Stomach (tissue), 4 donors: ENCODE measurements around the gene GRAMD1B.
"Not testable (repeated sequence)": the region's sequence is repeated elsewhere in the genome, so short reads cannot be mapped to it uniquely, and the experiment has no call there.

ENCODE experiments used
- POLR2A ChIP-seq, 4 donors: fragments of 450-650 bp; IDR thresholded peaks; one replicate each; pipeline ENCODE4 v1.6.1; 2016; ENCODE audit warnings: antibody characterized with exemption in 4 of 4, control low read depth in 2 of 4, mild to moderate bottlenecking in 1 of 4, moderate library complexity in 1 of 4
- POLR2AphosphoS5 ChIP-seq, 3 donors: sonication (generic); formaldehyde crosslinking; IDR thresholded peaks; one replicate each; pipeline ENCODE4 v1.6.1; 2016; ENCODE audit warnings: antibody characterized with exemption in 3 of 3
- TF ChIP-seq, protein P1 (sequence below), 7 experiments: fragments of 450-650 bp in 4 of 7; fragments of 200-600 bp in 3 of 7; sonication (generic) in 3 of 7; IDR thresholded peaks; one replicate each; pipeline ENCODE4 v1.5.1; 2016 to 2019; ENCODE audit warnings: antibody characterized with exemption in 7 of 7, control low read depth in 2 of 7, mild to moderate bottlenecking in 1 of 7

DNA sequence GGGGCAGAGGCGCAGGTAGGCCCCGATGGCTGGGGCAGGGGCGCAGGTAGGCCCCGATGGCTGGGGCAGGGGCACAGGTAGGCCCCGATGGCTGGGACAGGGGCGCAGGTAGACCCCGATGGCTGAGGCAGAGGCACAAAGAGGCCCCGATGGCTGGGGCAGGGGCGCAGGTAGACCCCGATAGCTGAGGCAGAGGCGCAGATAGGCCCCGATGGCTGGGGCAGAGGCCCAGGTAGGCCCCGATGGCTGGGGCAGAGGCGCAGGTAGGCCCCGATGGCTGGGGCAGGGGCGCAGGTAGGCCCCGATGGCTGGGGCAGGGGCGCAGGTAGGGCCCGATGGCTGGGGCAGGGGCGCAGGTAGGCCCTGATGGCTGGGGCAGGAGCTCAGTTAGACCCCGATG is 142.7 kb downstream of the GRAMD1B start:
- TF ChIP-seq POLR2AphosphoS5, POLR2A (IDR thresholded peaks at IDR 0.05): not testable (repeated sequence)
- TF ChIP-seq, protein P1, sequence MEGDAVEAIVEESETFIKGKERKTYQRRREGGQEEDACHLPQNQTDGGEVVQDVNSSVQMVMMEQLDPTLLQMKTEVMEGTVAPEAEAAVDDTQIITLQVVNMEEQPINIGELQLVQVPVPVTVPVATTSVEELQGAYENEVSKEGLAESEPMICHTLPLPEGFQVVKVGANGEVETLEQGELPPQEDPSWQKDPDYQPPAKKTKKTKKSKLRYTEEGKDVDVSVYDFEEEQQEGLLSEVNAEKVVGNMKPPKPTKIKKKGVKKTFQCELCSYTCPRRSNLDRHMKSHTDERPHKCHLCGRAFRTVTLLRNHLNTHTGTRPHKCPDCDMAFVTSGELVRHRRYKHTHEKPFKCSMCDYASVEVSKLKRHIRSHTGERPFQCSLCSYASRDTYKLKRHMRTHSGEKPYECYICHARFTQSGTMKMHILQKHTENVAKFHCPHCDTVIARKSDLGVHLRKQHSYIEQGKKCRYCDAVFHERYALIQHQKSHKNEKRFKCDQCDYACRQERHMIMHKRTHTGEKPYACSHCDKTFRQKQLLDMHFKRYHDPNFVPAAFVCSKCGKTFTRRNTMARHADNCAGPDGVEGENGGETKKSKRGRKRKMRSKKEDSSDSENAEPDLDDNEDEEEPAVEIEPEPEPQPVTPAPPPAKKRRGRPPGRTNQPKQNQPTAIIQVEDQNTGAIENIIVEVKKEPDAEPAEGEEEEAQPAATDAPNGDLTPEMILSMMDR (IDR thresholded peaks at IDR 0.05) = not testable (repeated sequence)
